Measurements from ENCODE around the gene JUN. TPM values are rescaled to one million over a fixed set of nuclear protein-coding genes. Genes with fewer than 3 reads are reported as not detected.
A peak's percentile ranks its signal among the peaks of the same experiment; 100 is the strongest.

JUN gene
- total RNA-seq, 2 experiments from 2014 or later, result 12.5 to 13.2 TPM

DNA sequence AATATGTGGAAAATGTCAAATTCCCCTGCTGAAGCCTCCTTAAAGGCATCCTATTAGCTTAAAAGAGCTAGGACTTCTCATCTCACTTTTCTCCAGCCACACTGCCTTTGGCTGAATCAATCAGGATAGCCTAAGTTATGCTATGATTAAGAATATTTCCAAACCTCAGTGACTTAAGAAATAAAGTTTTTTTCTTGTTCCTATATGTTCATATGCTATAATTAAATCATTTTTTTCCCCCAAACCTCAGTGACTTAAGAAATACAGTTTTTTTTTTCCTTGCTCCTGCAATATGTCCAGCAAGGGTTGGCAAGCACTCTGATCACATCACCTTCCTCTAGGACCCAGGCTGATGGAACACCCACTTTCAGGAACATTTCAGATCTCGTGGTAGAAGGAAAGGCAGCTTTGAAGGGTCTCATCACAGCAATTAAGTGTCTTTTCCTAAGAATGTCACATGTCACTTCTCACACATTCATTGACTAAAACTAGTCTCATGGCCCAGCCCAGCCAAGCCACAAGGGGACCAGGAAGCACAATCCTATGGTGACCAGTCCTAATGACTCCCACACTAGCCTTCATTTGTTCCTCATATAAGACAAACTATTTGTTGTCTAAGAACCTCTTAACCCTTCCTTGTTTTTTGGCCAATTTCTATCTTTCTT lies 6.3 kb upstream of the JUN start:
- ChIA-PET POLR2A (no interaction called here), CTCF (no interaction called here)
- no peaks in the 10 kb centered on the region for H3K27me3 Mint-ChIP-seq
- peaks cover 15% of the 10 kb centered on the region for H3K4me1 Mint-ChIP-seq (ENCODE audit: low read depth)
- H3K27ac Mint-ChIP-seq, result no peak overlapping the region
- peaks cover 5% of the 10 kb centered on the region for H3K36me3 Mint-ChIP-seq
- no peak for DNase-seq
- no peak overlapping the region for H3K4me3 Mint-ChIP-seq
- H3K9me3 Mint-ChIP-seq, result peaks cover 12% of the 10 kb centered on the region
- intact Hi-C loops (cut with micrococcal nuclease), result loop anchor here (10.0 kb wide), 2 partner anchors 155 to 245 kb away; partner anchors contain the start of gene OMA1

DNA sequence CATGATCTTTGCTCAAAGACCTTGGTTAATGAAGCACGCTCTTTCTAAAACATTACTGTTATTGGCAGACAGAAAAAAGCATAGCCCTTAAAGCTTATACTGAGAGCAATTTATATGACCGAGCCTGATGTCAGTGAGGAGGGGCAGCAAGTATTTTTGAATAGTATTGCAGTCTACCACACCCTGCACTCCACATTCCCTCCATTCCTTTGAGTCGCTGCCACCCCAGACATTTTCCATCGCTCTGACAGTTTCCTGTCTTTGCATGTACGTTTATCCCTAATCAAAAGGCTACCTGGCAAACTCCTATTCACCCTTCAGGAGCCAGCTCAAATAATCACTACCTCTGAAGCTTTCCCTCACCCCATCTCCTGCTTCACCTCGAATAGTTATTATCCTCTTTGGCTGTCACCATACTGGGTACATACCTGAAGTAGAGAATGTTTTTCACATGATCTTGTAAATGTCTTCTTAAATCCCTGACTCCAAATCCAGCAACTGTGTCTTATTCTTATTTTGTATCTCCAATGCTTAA lies 5.5 kb upstream of the JUN start:
- DNase-seq, result no peak
- Mint-ChIP-seq H3K4me1 (ENCODE audit: low read depth) (peaks cover 11% of the 10 kb centered on the region), H3K36me3 (peaks cover 6% of the 10 kb centered on the region), H3K9me3 (peaks cover 12% of the 10 kb centered on the region), H3K27ac (no peak overlapping the region), H3K27me3 (no peaks in the 10 kb centered on the region), H3K4me3 (no peak overlapping the region)
- CTCF ChIA-PET, result interaction anchor here (0.6 kb wide), 1 partner anchor 478 kb away, joined by 3 read pairs; no protein-coding TSS in a partner anchor
- intact Hi-C loops (cut with micrococcal nuclease), result loop anchor here (10.0 kb wide), 2 partner anchors 155 to 245 kb away; partner anchors contain the start of gene OMA1
- POLR2A ChIA-PET, result no interaction called here

DNA sequence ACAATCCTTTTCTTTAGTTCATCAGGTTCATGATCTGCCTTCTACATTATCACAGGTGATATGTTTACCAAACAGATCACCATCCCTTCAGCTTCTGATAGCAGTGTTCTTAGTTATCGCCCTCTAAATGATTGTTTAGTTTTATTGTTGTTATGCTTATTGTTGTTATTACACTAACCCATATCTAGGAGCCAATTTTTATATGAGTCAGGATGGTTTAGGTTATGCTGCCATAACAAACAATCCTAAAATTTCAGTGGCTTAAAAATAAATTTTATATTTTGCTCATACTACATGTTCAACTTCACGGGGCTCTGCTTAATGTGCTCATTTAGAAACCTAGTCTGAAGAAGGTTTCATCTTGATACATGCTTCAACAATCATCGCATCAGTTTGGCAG lies 4.4 kb upstream of the JUN start:
- Mint-ChIP-seq H3K9me3 (peaks cover 12% of the 10 kb centered on the region), H3K4me1 (ENCODE audit: low read depth) (peaks cover 8% of the 10 kb centered on the region), H3K36me3 (peaks cover 8% of the 10 kb centered on the region), H3K27me3 (peaks cover 1% of the 10 kb centered on the region), H3K4me3 (no peak overlapping the region), H3K27ac (no peak overlapping the region)
- DNase-seq, result no peak
- ChIA-PET CTCF (no interaction called here), POLR2A (no interaction called here)
- intact Hi-C loops (cut with micrococcal nuclease), result loop anchor here (10.0 kb wide), 2 partner anchors 157 to 243 kb away; partner anchors contain the start of gene OMA1

DNA sequence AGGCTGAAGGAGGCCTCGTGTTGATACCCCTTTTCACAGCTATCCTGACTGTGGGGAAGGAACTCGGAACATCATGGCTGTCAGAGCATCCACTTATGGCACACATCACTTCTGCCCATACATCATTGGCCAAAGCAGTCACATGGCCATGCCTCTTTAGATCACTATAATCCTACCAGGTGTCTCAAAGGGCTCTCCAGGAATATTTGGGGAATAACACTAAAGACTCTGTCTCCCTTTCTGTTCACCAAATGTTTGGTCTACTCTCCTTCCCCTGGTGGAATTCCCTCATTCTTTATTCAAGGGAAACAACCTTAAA lies 3.0 kb upstream of the JUN start:
- no peak for DNase-seq
- Mint-ChIP-seq H3K4me3 (no peak overlapping the region), H3K9me3 (peaks cover 12% of the 10 kb centered on the region), H3K27me3 (peaks cover 1% of the 10 kb centered on the region), H3K4me1 (ENCODE audit: low read depth) (peaks cover 13% of the 10 kb centered on the region), H3K27ac (no peak overlapping the region), H3K36me3 (peaks cover 11% of the 10 kb centered on the region)
- ChIA-PET CTCF (no interaction called here), POLR2A (no interaction called here)
- intact Hi-C loops (cut with micrococcal nuclease), result loop anchor here (10.0 kb wide), 2 partner anchors 158 to 242 kb away; partner anchors contain the start of gene OMA1

DNA sequence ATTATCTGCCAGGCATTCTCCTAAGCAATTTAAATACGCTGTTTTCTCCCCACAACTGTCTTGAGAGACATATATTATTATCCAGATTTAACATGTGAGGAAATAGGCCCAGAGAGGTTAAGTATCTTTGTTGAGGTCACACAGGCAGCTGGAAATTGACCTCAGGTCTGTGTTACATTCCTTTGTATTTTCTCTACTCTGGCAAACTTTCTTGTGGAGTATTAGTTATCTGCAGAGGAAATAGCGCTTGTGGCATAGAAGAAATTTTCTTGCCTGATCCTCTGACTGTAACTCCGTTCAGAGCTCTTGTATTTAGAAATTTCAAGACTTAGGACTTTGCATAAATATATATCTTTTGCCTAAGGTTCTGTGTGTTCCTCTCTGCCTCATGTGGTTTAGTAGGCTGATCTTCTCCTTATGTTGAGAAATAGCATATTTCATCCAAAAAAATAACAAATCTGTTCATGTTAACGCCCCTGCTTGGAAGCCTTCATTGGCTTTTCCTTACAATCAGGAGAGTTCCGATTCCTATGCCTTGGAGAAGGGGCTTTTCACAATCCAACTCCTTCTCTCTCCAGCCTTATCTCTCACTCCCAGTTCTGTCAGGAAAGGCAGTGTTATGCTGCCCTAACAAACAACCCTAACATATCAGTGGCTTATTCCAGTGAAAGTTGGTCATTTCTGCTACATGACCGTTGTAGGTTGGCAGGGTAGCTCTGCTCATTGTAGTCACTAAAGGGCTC lies 2.5 kb upstream of the JUN start:
- DNase-seq, result no peak
- intact Hi-C loops (cut with micrococcal nuclease), result loop anchor here (10.0 kb wide), 2 partner anchors 158 to 242 kb away; partner anchors contain the start of gene OMA1
- H3K27ac Mint-ChIP-seq, result no peak overlapping the region
- H3K27me3 Mint-ChIP-seq, result peaks cover 1% of the 10 kb centered on the region
- ChIA-PET CTCF (interaction anchor here (0.8 to 1.6 kb wide), 2 partner anchors 156 to 171 kb away, joined by 3 to 7 read pairs; no protein-coding TSS in a partner anchor), POLR2A (interaction anchor here (0.6 kb wide), 1 partner anchor 86 kb away, joined by 3 read pairs; no protein-coding TSS in a partner anchor)
- peaks cover 12% of the 10 kb centered on the region for H3K9me3 Mint-ChIP-seq
- H3K36me3 Mint-ChIP-seq, result peaks cover 15% of the 10 kb centered on the region
- H3K4me1 Mint-ChIP-seq (ENCODE audit: low read depth), result peaks cover 17% of the 10 kb centered on the region
- no peak overlapping the region for H3K4me3 Mint-ChIP-seq

DNA sequence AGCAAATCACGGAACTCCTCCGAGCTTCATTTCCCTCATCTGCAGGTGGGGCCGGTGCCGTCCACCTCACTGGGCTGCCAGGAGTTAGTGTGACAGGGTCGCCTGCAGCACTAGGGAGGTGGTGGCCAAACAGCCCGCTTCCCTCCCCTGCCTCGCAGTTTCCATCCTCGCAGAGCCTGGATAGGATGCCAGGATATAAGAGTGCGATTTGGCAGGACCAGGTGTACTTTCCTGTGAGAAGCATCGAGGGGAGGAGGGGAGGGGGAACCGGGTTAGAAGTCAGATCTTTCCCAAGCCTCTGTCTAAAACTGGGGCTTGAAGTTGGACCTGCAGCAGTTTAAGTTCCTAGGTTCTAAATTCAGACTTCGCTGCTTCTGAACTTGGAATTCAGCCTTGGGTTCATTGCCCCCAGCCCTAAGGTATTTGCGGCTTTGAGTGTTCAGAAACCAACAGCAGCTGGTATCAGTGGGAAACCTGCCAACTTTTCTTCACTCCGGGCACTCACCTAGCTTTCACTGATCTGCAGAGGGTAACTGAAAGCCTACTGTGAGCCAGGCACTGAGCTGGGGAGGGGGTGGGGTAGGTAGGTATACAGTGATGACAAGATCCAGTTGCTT lies 1.7 kb upstream of the JUN start:
- Mint-ChIP-seq H3K27me3 (peaks cover 1% of the 10 kb centered on the region), H3K9me3 (peaks cover 12% of the 10 kb centered on the region), H3K4me1 (ENCODE audit: low read depth) (peaks cover 17% of the 10 kb centered on the region), H3K27ac (peak overlapping the region; percentile 94), H3K36me3 (peaks cover 15% of the 10 kb centered on the region), H3K4me3 (peak overlapping the region; percentile 87)
- ChIA-PET CTCF (interaction anchor here (0.6 to 2.8 kb wide), 7 partner anchors 13 to 913 kb away, joined by 3 to 11 read pairs (median 3); no protein-coding TSS in a partner anchor), POLR2A (interaction anchor here (0.5 to 2.4 kb wide), 6 partner anchors 13 to 901 kb away, joined by 3 to 21 read pairs (median 3); no protein-coding TSS in a partner anchor)
- no peak for DNase-seq
- intact Hi-C loops (cut with micrococcal nuclease), result loop anchor here (2.0 to 10.0 kb wide), 4 partner anchors 85 to 913 kb away; partner anchors contain the start of genes MYSM1 and OMA1

DNA sequence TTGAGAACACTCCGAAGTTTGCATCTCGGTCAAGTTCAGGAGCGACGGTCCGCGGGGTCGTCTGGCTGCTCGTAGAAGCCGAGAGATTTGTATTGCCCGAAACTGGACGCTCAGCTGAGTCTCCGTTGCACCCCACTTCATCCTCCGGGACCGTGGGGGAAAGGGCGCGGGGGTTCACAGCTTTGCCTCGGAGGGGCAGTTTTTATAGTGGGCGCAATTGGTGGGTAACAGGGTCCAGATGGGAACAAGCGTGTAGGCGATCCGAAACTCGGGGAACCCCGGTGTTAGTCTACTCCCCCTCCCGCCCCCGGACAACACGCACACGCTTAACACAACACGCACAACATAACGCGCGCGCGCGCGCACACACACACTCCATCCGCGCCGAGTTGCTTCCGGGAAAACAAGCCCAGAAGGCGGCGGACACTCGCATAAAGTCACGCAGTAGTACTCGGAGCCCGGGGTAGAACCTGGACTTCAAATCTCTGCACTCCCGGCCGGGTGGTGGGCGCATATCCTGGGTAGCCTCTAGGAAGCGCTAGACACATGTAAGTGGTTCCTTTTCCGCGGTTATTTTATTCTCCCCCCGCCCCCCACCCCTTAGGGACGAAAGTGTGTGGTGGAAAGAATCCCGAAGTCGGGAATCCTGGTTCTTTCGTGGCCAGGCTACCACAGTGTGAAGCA lies 1.1 kb upstream of the JUN start:
- intact Hi-C loops (cut with micrococcal nuclease), result loop anchor here (1.0 to 10.0 kb wide), 15 partner anchors 30 to 1029 kb away; partner anchors contain the start of genes HOOK1, MYSM1 and OMA1
- Mint-ChIP-seq H3K27ac (peak overlapping the region; percentile 94), H3K9me3 (peaks cover 12% of the 10 kb centered on the region), H3K27me3 (peaks cover 3% of the 10 kb centered on the region), H3K4me3 (peak overlapping the region; percentile 87), H3K36me3 (peaks cover 15% of the 10 kb centered on the region), H3K4me1 (ENCODE audit: low read depth) (peaks cover 18% of the 10 kb centered on the region)
- ChIA-PET CTCF (interaction anchor here (0.6 to 2.8 kb wide), 9 partner anchors 14 to 914 kb away, joined by 3 to 11 read pairs (median 3); no protein-coding TSS in a partner anchor), POLR2A (interaction anchor here (0.5 to 2.4 kb wide), 8 partner anchors 14 to 974 kb away, joined by 3 to 21 read pairs (median 4); partner anchors contain the start of gene FGGY)
- peak; percentile 86 for DNase-seq

DNA sequence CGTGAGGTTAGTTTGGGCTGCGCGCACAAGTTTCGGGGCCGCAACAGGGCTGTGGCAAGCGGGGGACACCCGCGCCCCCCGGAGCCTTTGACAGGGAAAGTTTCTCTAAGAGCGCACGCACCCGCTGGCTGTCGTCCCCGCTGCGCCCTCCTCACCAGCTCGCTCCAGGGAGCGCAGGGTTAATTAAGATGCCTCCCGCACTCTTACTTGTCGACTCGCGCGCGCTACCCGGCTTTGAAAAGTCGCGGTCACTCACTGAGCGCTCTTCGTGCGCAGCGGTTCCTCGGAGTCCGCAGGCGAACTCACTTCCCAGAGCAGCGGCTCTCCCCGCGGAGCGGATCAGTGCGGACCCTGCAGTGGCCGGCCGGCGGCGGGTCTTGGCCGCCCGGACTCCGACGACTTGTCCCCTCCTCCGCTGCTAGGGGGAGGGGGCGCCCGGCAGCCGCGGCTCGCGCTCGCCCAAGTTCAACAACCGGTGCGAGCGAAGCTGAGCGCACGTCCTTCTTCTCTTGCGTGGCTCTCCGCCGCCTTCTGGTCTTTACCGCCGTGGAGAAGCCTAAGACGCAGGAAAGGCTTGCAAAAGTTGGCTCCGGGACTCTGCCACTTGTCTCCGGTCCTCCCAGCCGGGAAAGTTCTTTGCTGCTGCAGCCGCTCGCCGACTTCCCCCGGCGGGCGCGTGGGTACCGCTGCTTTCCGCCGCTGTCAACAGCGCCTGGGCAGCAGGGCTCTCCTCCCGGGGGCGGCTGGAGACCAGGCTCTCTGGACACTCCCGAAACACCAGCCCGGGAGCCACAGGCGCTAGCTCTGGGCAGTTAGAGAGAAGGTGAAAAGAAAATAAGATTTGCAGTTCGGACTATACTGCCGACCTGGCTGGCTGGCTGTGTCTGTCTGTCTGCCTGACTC lies 506 bp downstream of the JUN start:
- Mint-ChIP-seq H3K36me3 (peaks cover 15% of the 10 kb centered on the region), H3K27me3 (peaks cover 3% of the 10 kb centered on the region), H3K27ac (peak overlapping the region; percentile 94), H3K9me3 (peaks cover 5% of the 10 kb centered on the region), H3K4me1 (ENCODE audit: low read depth) (peaks cover 18% of the 10 kb centered on the region), H3K4me3 (peak overlapping the region; percentile 87)
- ChIA-PET POLR2A (interaction anchor here (1.0 to 2.4 kb wide), 15 partner anchors 11 to 976 kb away, joined by 3 to 21 read pairs (median 4); partner anchors contain the start of genes FGGY, MYSM1 and OMA1), CTCF (interaction anchor here (1.0 to 2.8 kb wide), 6 partner anchors 16 to 976 kb away, joined by 3 to 11 read pairs (median 3); no protein-coding TSS in a partner anchor)
- DNase-seq, result peak; percentile 63
- intact Hi-C loops (cut with micrococcal nuclease), result loop anchor here (5.0 to 10.0 kb wide), 6 partner anchors 161 to 694 kb away; partner anchors contain the start of gene OMA1

DNA sequence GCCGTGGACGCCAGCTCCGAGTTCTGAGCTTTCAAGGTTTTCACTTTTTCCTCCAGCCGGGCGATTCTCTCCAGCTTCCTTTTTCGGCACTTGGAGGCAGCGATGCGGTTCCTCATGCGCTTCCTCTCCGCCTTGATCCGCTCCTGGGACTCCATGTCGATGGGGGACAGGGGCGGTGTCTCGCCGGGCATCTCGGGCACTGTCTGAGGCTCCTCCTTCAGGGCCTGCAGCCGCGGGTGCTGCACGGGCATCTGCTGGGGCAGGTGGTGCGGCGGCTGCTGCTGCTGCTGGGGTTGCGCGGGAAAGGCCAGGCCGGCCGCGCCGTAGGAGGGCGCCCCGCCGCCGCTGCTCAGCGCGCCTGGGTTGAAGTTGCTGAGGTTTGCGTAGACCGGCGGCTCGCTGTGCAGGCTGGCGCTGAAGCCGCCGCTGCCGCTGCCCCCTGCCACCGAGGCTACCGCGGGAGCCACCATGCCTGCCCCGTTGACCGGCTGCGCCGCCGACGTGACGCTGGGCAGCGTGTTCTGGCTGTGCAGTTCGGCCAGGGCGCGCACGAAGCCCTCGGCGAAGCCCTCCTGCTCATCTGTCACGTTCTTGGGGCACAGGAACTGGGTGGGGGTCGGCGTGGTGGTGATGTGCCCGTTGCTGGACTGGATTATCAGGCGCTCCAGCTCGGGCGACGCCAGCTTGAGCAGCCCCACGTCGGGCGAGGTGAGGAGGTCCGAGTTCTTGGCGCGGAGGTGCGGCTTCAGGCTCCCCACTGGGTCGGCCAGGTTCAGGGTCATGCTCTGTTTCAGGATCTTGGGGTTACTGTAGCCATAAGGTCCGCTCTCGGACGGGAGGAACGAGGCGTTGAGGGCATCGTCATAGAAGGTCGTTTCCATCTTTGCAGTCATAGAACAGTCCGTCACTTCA lies 1.4 kb downstream of the JUN start:
- intact Hi-C loops (cut with micrococcal nuclease), result loop anchor here (5.0 to 10.0 kb wide), 6 partner anchors 162 to 695 kb away; partner anchors contain the start of gene OMA1
- Mint-ChIP-seq H3K36me3 (peaks cover 10% of the 10 kb centered on the region), H3K27me3 (peaks cover 3% of the 10 kb centered on the region), H3K27ac (peak overlapping the region; percentile 94), H3K4me1 (ENCODE audit: low read depth) (peaks cover 18% of the 10 kb centered on the region), H3K4me3 (peak overlapping the region; percentile 87), H3K9me3 (no peaks in the 10 kb centered on the region)
- POLR2A ChIA-PET, result interaction anchor here (0.6 to 2.2 kb wide), 8 partner anchors 9 to 236 kb away, joined by 3 to 17 read pairs (median 4); partner anchors contain the start of gene OMA1
- peak; percentile 78 for DNase-seq
- CTCF ChIA-PET, result interaction anchor here (0.7 to 1.5 kb wide), 7 partner anchors 9 to 917 kb away, joined by 3 to 10 read pairs (median 3); partner anchors contain the start of genes FGGY and MYSM1
